22Rv1 (cell line): Measurements from ENCODE around the gene TLR6.

Experiments used
- H3K27ac ChIP-seq: fragments of 450-650 bp; 2 replicates; pipeline ENCODE4 v1.5.1; 2017
- CTCF ChIP-seq: fragments of 450-650 bp; IDR thresholded peaks from 2 replicates; pipeline ENCODE4 v1.5.1; 2017; ENCODE audit warnings: mild to moderate bottlenecking
- ZFX ChIP-seq: fragments of 450-650 bp; IDR thresholded peaks from 2 replicates; pipeline ENCODE4 v1.6.1; 2017; ENCODE audit warnings: antibody characterized with exemption, borderline replicate concordance

Gene TLR6

DNA sequence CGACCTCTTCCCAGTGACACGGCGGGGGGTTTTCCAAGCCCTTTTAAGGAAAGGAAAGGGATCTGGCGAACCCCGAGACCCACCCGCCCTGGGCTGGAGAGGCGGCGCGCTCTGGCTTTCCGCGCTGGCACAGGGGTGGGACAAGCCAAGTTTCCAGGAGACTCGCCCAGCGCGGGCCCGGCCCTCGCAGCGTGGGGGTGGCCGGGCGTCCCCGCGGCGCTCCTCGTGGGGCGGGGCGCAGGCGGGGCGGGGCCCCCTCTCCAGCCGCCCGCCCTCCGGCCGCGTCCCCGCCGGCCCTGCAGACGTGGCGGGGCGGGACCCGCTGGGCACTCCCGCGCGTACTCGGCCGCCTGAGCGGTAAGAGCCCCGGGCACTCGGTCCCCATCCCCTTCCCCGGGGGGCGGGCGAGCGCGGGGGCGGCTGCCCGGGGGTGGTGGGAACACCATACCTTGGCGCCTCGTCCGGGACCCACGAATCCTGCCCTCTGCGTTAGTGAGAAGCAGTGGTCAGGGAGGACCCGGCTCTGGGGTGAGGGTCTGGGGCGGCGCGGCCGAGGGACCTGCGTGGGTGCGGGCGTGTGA, 11.0 kb upstream of the TLR6 start, which contains the start of gene FAM114A1:
Gene FAM114A1, plus strand, starts transcription at position 329 of the 581 bp plus-strand sequence. CDS start 10,273 bp downstream, outside the sequence.
- TF ChIP-seq ZFX, result no peak
- peak within 1 kb of the TSS; percentile 61 for H3K27ac ChIP-seq

DNA sequence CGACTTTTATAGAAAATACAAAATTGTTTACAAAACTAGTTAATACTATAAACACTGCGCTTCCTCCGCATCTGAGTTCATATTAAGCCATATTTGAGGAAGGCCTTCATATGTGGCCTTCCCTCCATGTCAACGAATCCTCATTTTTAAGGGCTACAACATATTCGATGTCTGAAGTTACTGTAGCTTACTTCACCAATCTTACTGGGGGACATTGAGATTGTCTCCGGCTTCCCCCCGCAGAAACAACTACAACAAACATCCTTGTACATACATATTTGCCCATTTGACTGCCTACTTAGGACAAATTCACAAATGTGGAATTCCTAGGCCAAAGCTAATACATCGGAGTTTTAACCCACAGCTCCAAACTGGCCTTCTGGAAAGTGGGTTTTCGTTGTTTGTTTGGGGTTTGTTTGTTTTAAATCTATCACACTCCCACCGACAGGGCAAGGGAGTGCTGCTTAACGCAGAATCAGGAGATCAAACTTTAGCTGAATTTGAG, 10.4 kb upstream of the TLR6 start:
- H3K27ac ChIP-seq, result peak overlapping the region; percentile 61

DNA sequence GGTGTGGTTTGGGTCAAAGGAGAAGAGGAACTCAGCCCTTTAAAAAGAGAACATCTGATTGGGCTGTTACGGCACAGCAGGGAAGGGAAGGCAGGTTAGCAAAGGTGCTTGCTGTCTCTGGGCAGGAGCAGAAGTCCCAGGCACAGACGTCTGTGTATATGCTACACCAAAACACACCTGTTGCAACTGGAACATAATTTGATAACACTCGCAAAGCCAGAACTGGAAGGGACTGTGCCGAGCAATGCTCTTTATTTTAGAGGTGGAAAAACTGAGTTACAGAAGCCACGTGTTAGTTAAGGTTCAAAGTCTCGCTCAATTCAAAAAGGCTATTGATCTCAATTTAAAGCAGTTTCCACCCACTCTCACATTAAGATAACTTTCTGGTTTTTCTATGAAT, 8.8 kb upstream of the TLR6 start:
- TF ChIP-seq CTCF, result no peak
- no peak for TF ChIP-seq ZFX
- no peak overlapping the region for H3K27ac ChIP-seq

More for the DNA sequence above, 10.4 kb upstream of the TLR6 start:
- no peak for TF ChIP-seq CTCF

DNA sequence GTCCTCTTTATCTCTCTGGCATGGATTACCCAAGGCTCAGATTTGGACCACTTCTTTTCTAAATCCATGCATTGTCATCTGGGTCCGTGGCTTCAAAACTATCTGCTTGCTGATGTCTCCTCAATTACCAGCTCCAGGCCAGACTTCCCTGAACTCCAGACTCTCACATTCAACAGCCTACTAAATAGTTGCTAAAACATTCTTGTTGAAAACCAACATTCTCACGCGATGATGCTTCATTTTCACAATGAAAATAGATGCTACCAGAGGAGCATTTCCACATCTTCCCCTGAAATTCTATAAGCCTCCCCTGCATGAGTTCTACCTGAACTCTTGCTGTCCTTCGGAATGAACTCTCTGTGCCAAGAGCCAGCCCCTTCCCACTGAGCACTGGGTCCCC, 5.2 kb upstream of the TLR6 start:
- no peak overlapping the region for H3K27ac ChIP-seq
- TF ChIP-seq ZFX (no peak), CTCF (no peak)

DNA sequence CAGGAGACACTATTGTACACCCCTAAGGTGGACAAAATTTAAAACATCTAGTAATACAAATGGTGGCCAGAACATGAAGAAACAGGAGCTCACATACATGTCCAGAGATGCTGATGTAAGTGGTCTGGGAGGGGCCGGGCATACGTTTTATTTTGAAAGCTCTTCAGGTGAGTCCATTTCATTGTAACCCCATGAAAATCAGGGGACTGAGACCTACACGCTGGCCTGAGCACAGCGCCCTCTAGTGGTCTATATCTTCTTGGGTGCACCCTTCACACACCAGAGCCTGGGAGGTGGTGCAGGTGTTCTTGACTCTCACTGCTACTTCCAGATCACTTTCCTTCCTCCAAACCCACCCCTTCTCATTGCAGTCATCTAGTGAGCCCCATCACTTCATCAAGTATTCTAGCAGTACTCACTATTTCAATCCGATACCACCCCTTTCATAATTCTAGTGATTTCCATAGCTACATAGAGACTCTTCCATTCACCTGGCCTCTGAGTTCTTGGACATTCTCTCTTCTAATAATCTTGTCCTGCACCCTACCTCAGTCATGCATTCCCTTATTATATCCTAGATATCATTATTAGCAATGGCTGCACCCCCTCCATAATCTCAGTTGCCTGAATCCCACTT, 4.3 kb upstream of the TLR6 start:
- H3K27ac ChIP-seq, result no peak overlapping the region
- TF ChIP-seq CTCF (peak; percentile 88), ZFX (no peak)

GRCh38 chr4:38859501-38859900, 2.9 kb upstream of the TLR6 start:
- TF ChIP-seq CTCF (no peak), ZFX (no peak)
- no peak overlapping the region for H3K27ac ChIP-seq

GRCh38 chr4:38858097-38858420, 1.4 kb upstream of the TLR6 start:
- 0 out of 2 replicates have a peak overlapping the region, but pooled peaks have one; percentile 14 for H3K27ac ChIP-seq
- TF ChIP-seq CTCF (no peak), ZFX (no peak)
